ENCODE data around the gene PRKAG3. TPM values are rescaled to one million over a fixed set of nuclear protein-coding genes. Genes with fewer than 3 reads are reported as not detected.
"Not testable (repeated sequence)": the region's sequence is repeated elsewhere in the genome, so short reads cannot be mapped to it uniquely, and the experiment has no call there.

Gene PRKAG3
- total RNA-seq, 1 donor from 2014 or later: 2.5 TPM

DNA sequence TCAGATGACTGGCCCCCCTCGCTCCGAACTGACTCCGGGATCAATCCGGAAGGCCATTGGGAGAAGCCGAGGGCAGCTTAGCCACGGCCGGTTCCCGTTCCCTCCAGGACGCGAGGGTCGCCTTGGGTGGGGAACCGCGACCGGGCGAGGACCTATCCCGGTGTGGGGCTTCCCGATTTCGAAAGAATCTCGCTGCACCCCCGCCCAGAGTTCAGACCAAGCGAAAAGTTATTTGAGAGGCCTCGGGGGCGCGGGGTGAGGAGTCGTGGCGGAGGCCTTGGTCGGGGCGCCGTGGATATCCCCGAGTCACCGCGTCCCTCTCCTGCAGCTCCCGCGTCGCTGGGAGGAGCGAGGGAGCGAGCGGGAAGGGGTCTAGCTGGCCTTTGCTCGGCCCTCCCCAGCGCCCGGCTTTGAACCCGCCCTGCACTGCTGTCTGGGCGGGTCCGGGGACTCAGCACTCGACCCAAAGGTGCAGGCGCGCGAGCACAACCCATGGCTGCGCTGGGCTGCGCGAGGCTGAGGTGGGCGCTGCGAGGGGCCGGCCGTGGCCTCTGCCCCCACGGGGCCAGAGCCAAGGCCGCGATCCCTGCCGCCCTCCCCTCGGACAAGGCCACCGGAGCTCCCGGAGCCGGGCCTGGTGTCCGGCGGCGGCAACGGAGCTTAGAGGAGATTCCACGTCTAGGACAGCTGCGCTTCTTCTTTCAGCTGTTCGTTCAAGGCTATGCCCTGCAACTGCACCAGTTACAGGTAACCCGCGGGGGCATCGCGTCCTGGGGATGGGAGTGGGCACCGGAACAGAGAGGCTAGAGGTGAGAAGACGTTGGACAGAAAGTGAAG is 49.7 kb downstream of the PRKAG3 start, which contains the start of gene CYP27A1:
CYP27A1 (plus strand) TSS at position 457 of the 837 bp plus-strand sequence; CDS start at position 493, 36 bp downstream.
- DNase-seq: peak; percentile 26

DNA sequence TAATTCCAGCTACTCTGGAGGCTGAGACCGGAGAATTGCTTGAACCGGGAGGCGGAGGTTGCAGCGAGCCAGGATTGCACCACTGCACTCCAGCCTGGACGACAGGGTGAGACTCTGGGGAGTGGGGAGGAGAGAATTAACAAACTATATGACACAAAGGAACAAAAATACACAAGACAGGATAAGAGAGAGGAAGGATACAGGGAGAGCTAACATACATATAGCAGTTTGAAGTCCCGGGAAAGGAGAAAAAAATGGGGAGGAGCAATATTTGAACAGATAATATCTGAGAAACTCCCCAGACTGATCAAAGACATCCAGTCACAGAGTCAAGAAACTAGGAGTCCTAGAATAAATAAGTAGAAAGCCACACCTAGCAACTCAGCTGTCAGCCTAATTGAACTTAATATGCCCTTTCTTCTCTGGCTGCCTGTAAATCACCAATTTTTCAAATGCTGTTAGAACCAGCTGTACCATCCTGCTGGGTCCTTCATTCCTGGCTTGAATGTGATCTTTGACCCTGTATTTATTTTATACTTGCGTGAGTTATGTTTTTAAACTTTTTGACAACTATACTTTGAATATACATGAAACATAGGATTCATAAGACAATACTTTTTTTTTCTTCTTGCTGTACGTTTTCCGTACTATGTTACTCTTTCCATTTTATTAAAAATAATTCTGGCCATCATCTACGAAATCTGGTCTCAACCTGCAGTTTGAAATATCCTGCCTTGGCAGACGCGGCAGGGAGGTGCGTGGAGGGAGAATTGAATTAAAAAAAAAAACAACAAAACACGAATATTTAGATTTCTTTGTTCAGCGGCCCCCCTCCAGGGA is 50.5 kb downstream of the PRKAG3 start:
- peak; percentile 6 for DNase-seq

DNA sequence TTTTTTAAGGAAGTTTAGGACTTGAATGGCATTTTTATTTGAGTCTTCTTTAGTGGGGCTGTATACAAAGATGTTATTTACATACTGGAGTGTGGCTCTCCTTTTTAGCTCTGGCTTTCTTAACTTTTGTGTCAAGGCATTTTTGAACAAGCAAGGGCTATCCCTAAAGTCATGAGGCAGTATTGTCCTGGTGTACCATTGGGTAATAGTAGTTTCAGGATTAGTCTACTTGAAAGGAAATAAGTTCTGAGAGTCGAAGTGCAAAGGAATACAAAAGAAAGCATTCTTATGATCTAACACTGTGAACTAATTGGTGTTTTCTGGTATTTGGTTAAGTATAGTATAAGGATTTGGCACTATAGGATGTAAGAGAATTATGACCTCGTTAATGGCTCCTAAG is 51.6 kb downstream of the PRKAG3 start:
- DNase-seq: no peak

DNA sequence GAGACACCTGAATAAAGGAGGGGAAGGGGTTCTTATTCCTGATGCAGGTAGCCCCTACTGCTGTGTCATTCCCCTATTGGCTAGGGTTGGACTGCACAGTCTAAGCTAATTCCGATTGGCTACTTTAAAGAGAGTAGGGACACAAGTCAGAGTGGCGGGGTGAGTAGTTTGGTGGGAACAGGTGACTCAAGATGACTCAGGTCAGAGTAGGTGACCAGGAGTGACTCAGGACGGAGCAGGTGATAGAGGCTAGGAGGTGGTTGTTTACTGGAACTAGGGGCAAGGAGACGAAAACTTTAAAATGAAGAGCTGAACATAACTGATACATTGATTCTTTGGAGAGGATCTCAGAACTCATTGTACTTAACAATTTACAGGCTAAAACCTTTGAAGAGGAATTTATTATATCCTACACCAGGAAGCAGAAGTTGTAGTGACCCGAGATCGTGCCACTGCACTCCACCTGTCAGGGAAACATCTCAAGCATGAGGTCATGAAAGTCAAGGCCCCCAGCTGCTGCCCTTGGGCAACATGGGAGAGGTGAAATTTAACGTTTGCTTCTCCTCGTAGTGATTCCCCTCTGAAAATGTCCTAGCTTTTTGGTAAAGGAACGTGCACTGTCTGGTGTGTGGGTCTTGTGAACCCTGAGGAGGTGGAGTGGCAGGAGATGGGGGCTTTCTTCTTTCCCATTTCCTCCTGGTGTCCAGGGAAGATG is 54.2 kb downstream of the PRKAG3 start:
- no peak for DNase-seq

DNA sequence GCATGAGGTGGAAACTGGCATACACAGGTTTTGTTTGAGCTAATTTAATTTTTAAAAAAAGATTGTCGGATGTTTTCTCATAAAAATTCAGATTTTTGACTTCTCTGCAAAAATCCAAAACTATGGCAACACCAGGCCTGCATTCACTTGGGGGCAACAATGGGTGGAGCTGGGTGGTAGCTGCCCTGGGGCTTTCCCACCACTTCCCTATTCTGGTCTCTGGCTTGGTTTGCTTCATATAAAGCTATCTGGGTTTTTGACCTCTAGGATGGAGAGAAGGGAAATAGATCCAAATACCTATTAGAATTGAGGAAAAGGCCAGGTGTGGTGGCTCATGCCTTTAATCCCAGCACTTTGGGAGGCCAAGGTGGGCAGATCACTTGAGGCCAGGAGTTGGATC is 55.1 kb downstream of the PRKAG3 start:
- no peak for DNase-seq

DNA sequence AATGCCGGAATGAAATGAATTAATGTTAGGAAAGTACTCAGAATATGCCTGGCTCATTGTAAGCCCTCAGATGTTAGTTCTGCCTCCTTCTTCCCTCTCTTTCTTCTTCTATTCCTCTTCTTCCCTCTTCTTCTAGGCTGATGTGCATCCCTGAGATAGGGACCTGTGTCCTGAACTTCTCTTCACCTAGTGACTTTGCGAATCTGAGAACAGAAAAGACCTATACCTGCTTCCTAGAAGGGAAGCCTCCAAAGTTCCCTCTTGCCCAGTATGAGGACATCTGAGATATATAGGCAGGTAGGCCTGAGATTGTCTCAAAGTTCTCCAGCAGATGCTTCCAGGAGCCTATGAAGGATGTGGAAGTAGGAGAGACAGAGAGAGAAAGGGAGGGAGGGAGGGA is 57.7 kb downstream of the PRKAG3 start:
- no peak for DNase-seq

DNA sequence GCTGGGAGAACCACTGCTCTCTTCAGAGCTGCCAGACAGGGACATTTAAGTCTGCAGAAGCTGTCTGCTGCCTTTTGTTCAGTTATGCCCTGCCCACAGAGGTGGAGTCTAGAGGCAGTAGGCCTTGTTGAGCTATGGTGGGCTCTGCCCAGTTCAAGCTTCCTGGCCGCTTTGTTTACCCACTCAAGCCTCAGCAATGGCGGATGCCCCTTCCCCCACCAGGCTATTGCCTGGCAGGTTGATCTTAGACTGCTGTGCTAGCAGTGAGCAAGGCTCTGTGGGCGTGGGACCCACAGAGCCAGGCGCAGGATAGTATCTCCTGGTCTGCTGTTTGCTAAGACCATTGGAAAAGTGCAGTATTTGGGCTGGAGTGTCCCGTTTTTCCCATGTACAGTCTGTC is 58.8 kb downstream of the PRKAG3 start:
- DNase-seq: not testable (repeated sequence)

Other genes with a start within 250 kb of the PRKAG3 start
- gene PLCD4, start 223.9 kb downstream of the PRKAG3 start, total RNA-seq: 2.8 TPM
- 8.7 TPM for gene ZNF142, start 172.2 kb downstream of the PRKAG3 start, total RNA-seq
- 19.5 TPM for gene BCS1L, start 172.1 kb downstream of the PRKAG3 start, total RNA-seq
- 10.7 TPM for gene RNF25, start 159.8 kb downstream of the PRKAG3 start, total RNA-seq
- gene STK36, start 159.7 kb downstream of the PRKAG3 start, total RNA-seq: 20.0 TPM
- 20.6 TPM for gene TTLL4, start 121.0 kb downstream of the PRKAG3 start, total RNA-seq
- 10.8 TPM for gene CYP27A1, start 49.7 kb downstream of the PRKAG3 start, total RNA-seq
- gene WNT6, start 28.0 kb upstream of the PRKAG3 start, total RNA-seq: 1.7 TPM
- 5.7 TPM for gene WNT10A, start 49.0 kb upstream of the PRKAG3 start, total RNA-seq
- gene CDK5R2, start 127.9 kb upstream of the PRKAG3 start, total RNA-seq: not detected
- gene FEV, start 153.4 kb upstream of the PRKAG3 start, total RNA-seq: not detected
- not detected for gene CRYBA2, start 161.6 kb upstream of the PRKAG3 start, total RNA-seq
- gene CFAP65, start 209.7 kb upstream of the PRKAG3 start, total RNA-seq: not detected
- gene IHH, start 229.1 kb upstream of the PRKAG3 start, total RNA-seq: 0.10 TPM